AG09309 (cell line): ENCODE results near the gene FAM20A.
A peak's percentile ranks its signal among the peaks of the same experiment; 100 is the strongest.

Experiments used
- DNase-seq: peaks from one replicate; pipeline ENCODE4 v3.0.0-alpha.2; 2010; ENCODE audit warnings: low read depth
- H3K4me3 ChIP-seq: 2 replicates; pipeline ENCODE4 v1.5.1; 2011; ENCODE audit warnings: mild to moderate bottlenecking, low read depth, low read length, moderate library complexity; ENCODE audit not compliant: control insufficient read depth
- CTCF ChIP-seq: IDR thresholded peaks from 2 replicates; pipeline ENCODE4 v1.5.1; 2011; ENCODE audit warnings: mild to moderate bottlenecking, low read depth, low read length, inconsistent platforms; ENCODE audit not compliant: insufficient read depth, control insufficient read depth; ENCODE audit errors: missing control alignments

The FAM20A gene

GRCh38 chr17:68572138-68572842, 28.9 kb downstream of the FAM20A start:
- TF ChIP-seq CTCF, result no peak
- H3K4me3 ChIP-seq, result no peak overlapping the region
- DNase-seq, result no peak

GRCh38 chr17:68570526-68570925, 30.6 kb downstream of the FAM20A start:
- TF ChIP-seq CTCF, result no peak
- no peak for DNase-seq
- H3K4me3 ChIP-seq, result no peak overlapping the region

DNA sequence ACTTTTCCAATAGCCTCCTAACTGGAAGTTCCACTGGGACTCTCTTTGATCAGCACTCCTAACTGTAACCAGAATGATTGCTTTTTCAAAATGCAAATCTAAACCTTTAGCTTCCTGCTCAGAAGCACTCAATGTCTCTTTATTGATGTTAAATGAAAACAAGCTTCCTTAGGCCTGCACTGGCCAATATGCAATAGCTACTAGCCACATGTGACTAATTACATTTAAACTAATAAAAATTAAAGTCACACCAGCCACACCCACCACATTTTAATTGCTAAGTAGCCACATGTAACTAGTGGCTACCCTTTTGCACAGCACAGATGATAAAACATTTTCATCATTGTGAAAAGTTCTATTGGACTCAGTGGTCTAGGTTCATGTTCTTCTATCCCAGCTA, 31.8 kb downstream of the FAM20A start:
- H3K4me3 ChIP-seq, result no peak overlapping the region
- DNase-seq, result no peak
- no peak for TF ChIP-seq CTCF

DNA sequence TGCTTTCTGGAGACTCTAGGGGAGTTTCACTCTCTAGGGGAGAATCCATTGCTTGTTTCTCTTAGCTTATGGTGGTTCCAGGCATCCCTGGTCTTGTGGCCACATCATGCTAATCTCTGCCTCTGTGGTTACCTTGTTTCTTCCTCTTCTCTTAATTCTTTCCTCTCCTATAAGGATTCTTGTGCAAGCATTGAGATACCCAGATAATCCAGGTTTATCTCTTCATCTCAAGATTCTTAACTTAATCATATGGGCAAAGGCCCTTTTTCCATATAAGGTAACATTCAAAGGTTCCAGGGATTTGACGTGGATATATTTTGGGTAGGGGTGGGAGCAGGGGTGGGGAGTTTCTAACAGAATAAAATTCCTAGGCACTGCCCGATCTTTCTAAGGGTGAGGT, 32.6 kb downstream of the FAM20A start:
- no peak for TF ChIP-seq CTCF
- no peak for DNase-seq
- no peak overlapping the region for H3K4me3 ChIP-seq

- TF ChIP-seq CTCF, result no peak
- no peak for DNase-seq
- no peak overlapping the region for H3K4me3 ChIP-seq
Measured at GRCh38 chr17:68567581-68567980, 33.6 kb downstream of the FAM20A start.

- peak; percentile 37 for DNase-seq
- no peak for TF ChIP-seq CTCF
- no peak overlapping the region for H3K4me3 ChIP-seq
Measured at GRCh38 chr17:68567035-68567434, 34.1 kb downstream of the FAM20A start.

- no peak for DNase-seq
- no peak overlapping the region for H3K4me3 ChIP-seq
- no peak for TF ChIP-seq CTCF
Measured at GRCh38 chr17:68566442-68566738, 34.8 kb downstream of the FAM20A start.
